OCI-LY1 (cell line): ENCODE measurements around the gene JAKMIP1.

Source experiments
- H2AFZ ChIP-seq: fragments of 200-600 bp; sonication (generic), shearing (Covaris generic); 2 replicates; pipeline ENCODE4 v1.6.0; 2014; ENCODE audit warnings: antibody characterized with exemption, mild to moderate bottlenecking, low read length
- H3F3A ChIP-seq: fragments of 200-600 bp; sonication (generic), shearing (Covaris generic); 2 replicates; pipeline ENCODE4 v1.6.0; 2014; ENCODE audit warnings: mild to moderate bottlenecking, antibody characterized with exemption, low read length, moderate library complexity; ENCODE audit not compliant: insufficient read depth
- H3K27ac ChIP-seq: fragments of 200-600 bp; sonication (generic); 2 replicates; pipeline ENCODE4 v1.5.1; 2014; ENCODE audit warnings: low read length, mixed run types, mild to moderate bottlenecking, low read depth; ENCODE audit not compliant: poor library complexity, severe bottlenecking
- H3K27me3 ChIP-seq: fragments of 200-600 bp; sonication (generic); 2 replicates; pipeline ENCODE4 v1.6.0; 2014; ENCODE audit warnings: antibody characterized with exemption, mild to moderate bottlenecking, low read length, moderate library complexity; ENCODE audit not compliant: insufficient read depth
- H3K36me3 ChIP-seq: fragments of 200-600 bp; sonication (generic); 2 replicates; pipeline ENCODE4 v1.6.1; 2014; ENCODE audit warnings: mild to moderate bottlenecking, antibody characterized with exemption, low read length, moderate library complexity, mixed read lengths; ENCODE audit not compliant: insufficient read depth
- H3K4me1 ChIP-seq: fragments of 200-600 bp; sonication (generic); 2 replicates; pipeline ENCODE4 v1.5.1; 2014; ENCODE audit warnings: mild to moderate bottlenecking, low read length, moderate library complexity; ENCODE audit not compliant: insufficient read depth, severe bottlenecking
- H3K4me2 ChIP-seq: fragments of 200-600 bp; sonication (generic), shearing (Covaris generic); 2 replicates; pipeline ENCODE4 v1.6.1; 2014; ENCODE audit warnings: low read length
- H3K4me3 ChIP-seq: fragments of 200-600 bp; sonication (generic); 2 replicates; pipeline ENCODE4 v1.5.1; 2014; ENCODE audit warnings: low read length, low read depth, mild to moderate bottlenecking, mixed read lengths; ENCODE audit not compliant: poor library complexity, severe bottlenecking
- H3K79me2 ChIP-seq: fragments of 200-600 bp; shearing (Covaris generic); 2 replicates; pipeline ENCODE4 v1.6.1; 2016; ENCODE audit warnings: mixed run types, low read length, mixed read lengths; ENCODE audit not compliant: insufficient read depth
- H3K9ac ChIP-seq: fragments of 200-600 bp; sonication (generic), shearing (Covaris generic); 2 replicates; pipeline ENCODE4 v1.6.1; 2014; ENCODE audit warnings: mild to moderate bottlenecking, low read length, mixed read lengths
- H3K9me2 ChIP-seq: fragments of 200-600 bp; sonication (generic), shearing (Covaris generic); 2 replicates; pipeline ENCODE4 v1.6.1; 2014; ENCODE audit warnings: low read depth, mild to moderate bottlenecking, low read length, mixed read lengths
- H3K9me3 ChIP-seq: fragments of 200-600 bp; shearing (Covaris generic); 2 replicates; pipeline ENCODE4 v1.6.1; 2014; ENCODE audit warnings: low read length, mixed read lengths
- H4K20me1 ChIP-seq: fragments of 200-600 bp; sonication (generic), shearing (Covaris generic); 2 replicates; pipeline ENCODE4 v1.6.0; 2016; ENCODE audit warnings: mild to moderate bottlenecking, low read length; ENCODE audit not compliant: insufficient read depth
- EZH2 ChIP-seq: fragments of 200-600 bp; sonication (generic), shearing (Covaris generic); IDR thresholded peaks from 2 replicates; pipeline ENCODE4 v1.8.0; 2017; ENCODE audit warnings: borderline replicate concordance, mixed run types, mild to moderate bottlenecking, antibody characterized with exemption, low read length, moderate library complexity, mixed read lengths
- TF ChIP-seq, protein P1 (sequence below): fragments of 200-600 bp; sonication (generic), shearing (Covaris generic); IDR thresholded peaks from 2 replicates; pipeline ENCODE4 v1.5.1; 2017; ENCODE audit warnings: mild to moderate bottlenecking, antibody characterized with exemption, low read length, moderate library complexity, mixed read lengths

The JAKMIP1 gene

DNA sequence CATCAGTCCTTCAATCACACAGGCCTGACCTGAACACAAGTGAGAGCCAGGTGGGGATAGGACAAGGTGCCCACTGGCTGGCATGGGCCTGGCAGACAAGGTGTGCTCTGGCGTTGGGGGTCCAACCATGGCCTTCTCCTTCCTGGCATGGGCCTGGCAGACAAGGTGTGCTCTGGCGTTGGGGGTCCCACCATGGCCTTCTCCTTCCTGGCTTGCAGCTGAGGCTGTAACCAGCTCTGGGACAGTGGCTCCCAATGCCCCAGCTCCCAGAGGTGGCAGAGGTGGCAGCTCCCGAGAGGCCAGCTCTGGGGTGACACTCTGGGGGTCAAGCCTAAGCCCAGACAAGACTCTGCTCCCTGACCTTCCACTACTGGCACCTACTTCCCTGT is 62.6 kb downstream of the JAKMIP1 start:
- no peak overlapping the region for H3K4me3 ChIP-seq
- no peak overlapping the region for H3K9ac ChIP-seq
- no peak overlapping the region for H3K4me2 ChIP-seq
- H3K9me2 ChIP-seq = no peaks in the 10 kb centered on the region
- no peaks in the 10 kb centered on the region for H3F3A ChIP-seq
- no peak overlapping the region for H2AFZ ChIP-seq
- H4K20me1 ChIP-seq = no peaks in the 10 kb centered on the region
- no peak overlapping the region for H3K27ac ChIP-seq
- H3K9me3 ChIP-seq = no peaks in the 10 kb centered on the region
- no peaks in the 10 kb centered on the region for H3K27me3 ChIP-seq
- TF ChIP-seq, protein P1, sequence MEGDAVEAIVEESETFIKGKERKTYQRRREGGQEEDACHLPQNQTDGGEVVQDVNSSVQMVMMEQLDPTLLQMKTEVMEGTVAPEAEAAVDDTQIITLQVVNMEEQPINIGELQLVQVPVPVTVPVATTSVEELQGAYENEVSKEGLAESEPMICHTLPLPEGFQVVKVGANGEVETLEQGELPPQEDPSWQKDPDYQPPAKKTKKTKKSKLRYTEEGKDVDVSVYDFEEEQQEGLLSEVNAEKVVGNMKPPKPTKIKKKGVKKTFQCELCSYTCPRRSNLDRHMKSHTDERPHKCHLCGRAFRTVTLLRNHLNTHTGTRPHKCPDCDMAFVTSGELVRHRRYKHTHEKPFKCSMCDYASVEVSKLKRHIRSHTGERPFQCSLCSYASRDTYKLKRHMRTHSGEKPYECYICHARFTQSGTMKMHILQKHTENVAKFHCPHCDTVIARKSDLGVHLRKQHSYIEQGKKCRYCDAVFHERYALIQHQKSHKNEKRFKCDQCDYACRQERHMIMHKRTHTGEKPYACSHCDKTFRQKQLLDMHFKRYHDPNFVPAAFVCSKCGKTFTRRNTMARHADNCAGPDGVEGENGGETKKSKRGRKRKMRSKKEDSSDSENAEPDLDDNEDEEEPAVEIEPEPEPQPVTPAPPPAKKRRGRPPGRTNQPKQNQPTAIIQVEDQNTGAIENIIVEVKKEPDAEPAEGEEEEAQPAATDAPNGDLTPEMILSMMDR = no peak
- no peak for TF ChIP-seq EZH2
- no peaks in the 10 kb centered on the region for H3K79me2 ChIP-seq
- no peaks in the 10 kb centered on the region for H3K36me3 ChIP-seq
- H3K4me1 ChIP-seq = no peaks in the 10 kb centered on the region

DNA sequence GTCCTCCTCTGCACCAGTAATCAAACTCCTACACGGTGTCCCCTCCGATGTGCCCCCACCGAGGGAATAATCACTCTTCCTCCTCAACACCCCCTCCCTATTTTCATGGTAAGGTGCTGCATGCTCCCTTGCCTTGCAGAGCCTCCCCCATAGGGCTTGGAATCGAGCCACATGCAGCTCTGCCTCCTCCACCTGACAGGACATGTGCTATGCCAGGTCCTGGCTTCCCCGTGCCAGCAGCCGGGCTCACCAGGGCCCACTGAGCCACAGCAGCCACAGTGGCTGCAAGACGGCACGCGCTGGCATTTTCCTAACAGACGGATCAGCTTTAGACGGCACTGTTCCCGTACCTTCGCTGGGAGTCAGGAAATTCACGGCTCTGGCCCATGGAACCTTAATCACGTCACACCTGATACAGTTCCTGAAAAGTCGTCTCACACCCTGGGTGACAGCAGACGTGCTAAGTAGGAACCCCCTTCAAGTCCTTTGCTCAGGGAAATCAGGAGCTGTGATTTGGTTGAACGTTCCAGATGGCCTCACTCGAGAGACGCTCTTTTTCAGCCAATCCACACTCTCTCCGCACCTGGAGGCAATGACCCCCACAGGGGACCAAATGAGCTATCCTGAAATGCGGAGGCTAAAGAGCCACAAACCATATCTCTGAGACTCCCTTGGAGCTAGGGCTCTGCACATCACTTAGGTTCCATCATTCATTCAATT is 63.2 kb downstream of the JAKMIP1 start:
- Histone ChIP-seq H3K9me2 (no peaks in the 10 kb centered on the region), H3K79me2 (no peaks in the 10 kb centered on the region), H3K4me1 (no peaks in the 10 kb centered on the region), H3F3A (no peaks in the 10 kb centered on the region), H3K4me2 (no peak overlapping the region), H3K9me3 (no peaks in the 10 kb centered on the region), H3K27me3 (no peaks in the 10 kb centered on the region), H3K4me3 (no peak overlapping the region), H3K27ac (no peak overlapping the region), H2AFZ (no peak overlapping the region), H4K20me1 (no peaks in the 10 kb centered on the region), H3K9ac (no peak overlapping the region), H3K36me3 (no peaks in the 10 kb centered on the region)
- TF ChIP-seq EZH2 = no peak
- TF ChIP-seq, protein P1 = no peak

DNA sequence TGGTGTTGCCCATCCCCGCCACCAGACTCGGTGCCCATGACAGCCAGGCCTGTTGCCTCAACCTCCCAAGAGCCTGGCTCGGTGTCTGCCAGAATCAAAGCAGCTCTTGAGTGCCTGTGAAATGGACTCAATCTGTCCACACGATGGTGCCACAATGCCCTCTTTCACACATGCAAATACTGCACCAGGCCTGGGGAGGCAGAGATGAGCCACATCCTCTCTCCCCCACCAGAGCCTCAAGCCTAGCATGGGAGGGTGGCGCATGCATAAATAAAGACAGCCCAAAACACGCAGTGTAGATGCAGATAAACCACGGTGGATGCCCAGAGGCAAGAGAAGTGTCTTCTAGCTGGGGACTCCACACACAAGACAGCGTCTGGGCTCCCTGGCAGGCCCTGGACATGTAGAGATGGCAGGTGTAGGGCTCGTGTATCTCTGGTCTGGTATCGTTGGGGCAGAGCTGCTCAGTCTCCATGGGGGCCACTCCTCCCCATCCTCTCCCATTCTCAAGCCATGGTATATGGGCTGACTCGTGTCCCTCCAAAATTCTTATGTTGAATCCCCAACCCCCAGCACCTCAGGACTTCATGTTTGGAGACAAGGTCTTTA is 65.6 kb downstream of the JAKMIP1 start:
- Histone ChIP-seq H3K9me2 (no peaks in the 10 kb centered on the region), H4K20me1 (no peaks in the 10 kb centered on the region), H3K4me2 (no peak overlapping the region), H3K4me1 (no peaks in the 10 kb centered on the region), H3K36me3 (no peaks in the 10 kb centered on the region), H3K9ac (no peak overlapping the region), H3K27me3 (no peaks in the 10 kb centered on the region), H3F3A (no peaks in the 10 kb centered on the region), H3K4me3 (no peak overlapping the region), H3K9me3 (no peaks in the 10 kb centered on the region), H2AFZ (no peak overlapping the region), H3K79me2 (no peaks in the 10 kb centered on the region), H3K27ac (no peak overlapping the region)
- TF ChIP-seq, protein P1 = peak; percentile 30; the same call in 1 of the 2 replicates
- TF ChIP-seq EZH2 = no peak
